Measurements from ENCODE around the gene FAM210A.

The FAM210A gene

GRCh38 chr18:13649397-13650390, 76.7 kb downstream of the FAM210A start:
- in situ Hi-C loops (cut with HindIII; ENCODE audit: low sequenced_read_pairs): no loop called here

GRCh38 chr18:13647761-13648160, 78.6 kb downstream of the FAM210A start:
- no peak for DNase-seq (ENCODE audit: low read depth, low spot score)
- H3K4me3 ChIP-seq (ENCODE audit: low read depth, low read length): no peak overlapping the region
- TF ChIP-seq CTCF (IDR thresholded peaks at IDR 0.05; ENCODE audit: low read depth, low read length): no peak
- in situ Hi-C loops (cut with HindIII; ENCODE audit: low sequenced_read_pairs): no loop called here

More at GRCh38 chr18:13649397-13650390, 76.7 kb downstream of the FAM210A start:
- DNase-seq (ENCODE audit: low read depth, low spot score): no peak
- H3K4me3 ChIP-seq (ENCODE audit: low read depth, low read length): no peak overlapping the region
- TF ChIP-seq CTCF (IDR thresholded peaks at IDR 0.05; ENCODE audit: low read depth, low read length): no peak

- no peak for TF ChIP-seq CTCF (IDR thresholded peaks at IDR 0.05; ENCODE audit: low read depth, low read length)
- DNase-seq (ENCODE audit: low read depth, low spot score): no peak
- no peak overlapping the region for H3K4me3 ChIP-seq (ENCODE audit: low read depth, low read length)
- in situ Hi-C loops (cut with HindIII; ENCODE audit: low sequenced_read_pairs): no loop called here
These were observed 79.7 kb downstream of the FAM210A start for GRCh38 chr18:13646633-13647032.

GRCh38 chr18:13645093-13645492, 81.3 kb downstream of the FAM210A start:
- no peak overlapping the region for H3K4me3 ChIP-seq (ENCODE audit: low read depth, low read length)
- in situ Hi-C loops (cut with HindIII; ENCODE audit: low sequenced_read_pairs): no loop called here
- DNase-seq (ENCODE audit: low read depth, low spot score): no peak
- no peak for TF ChIP-seq CTCF (IDR thresholded peaks at IDR 0.05; ENCODE audit: low read depth, low read length)

GRCh38 chr18:13643261-13643751, 83.1 kb downstream of the FAM210A start:
- in situ Hi-C loops (cut with HindIII; ENCODE audit: low sequenced_read_pairs): no loop called here
- TF ChIP-seq CTCF (IDR thresholded peaks at IDR 0.05; ENCODE audit: low read depth, low read length): no peak
- H3K4me3 ChIP-seq (ENCODE audit: low read depth, low read length): no peak overlapping the region
- no peak for DNase-seq (ENCODE audit: low read depth, low spot score)

GRCh38 chr18:13642440-13642827, 83.9 kb downstream of the FAM210A start:
- TF ChIP-seq CTCF (IDR thresholded peaks at IDR 0.05; ENCODE audit: low read depth, low read length): no peak
- H3K4me3 ChIP-seq (ENCODE audit: low read depth, low read length): no peak overlapping the region
- DNase-seq (ENCODE audit: low read depth, low spot score): no peak
- in situ Hi-C loops (cut with HindIII; ENCODE audit: low sequenced_read_pairs): no loop called here

Measured in astrocyte of the spinal cord (primary cell).